ENCODE measurements around the gene LILRB4. TPM values are rescaled to one million over a fixed set of nuclear protein-coding genes. Genes with fewer than 3 reads are reported as not detected.

The LILRB4 gene
- total RNA-seq, 1 donor from 2014 or later = not detected

DNA sequence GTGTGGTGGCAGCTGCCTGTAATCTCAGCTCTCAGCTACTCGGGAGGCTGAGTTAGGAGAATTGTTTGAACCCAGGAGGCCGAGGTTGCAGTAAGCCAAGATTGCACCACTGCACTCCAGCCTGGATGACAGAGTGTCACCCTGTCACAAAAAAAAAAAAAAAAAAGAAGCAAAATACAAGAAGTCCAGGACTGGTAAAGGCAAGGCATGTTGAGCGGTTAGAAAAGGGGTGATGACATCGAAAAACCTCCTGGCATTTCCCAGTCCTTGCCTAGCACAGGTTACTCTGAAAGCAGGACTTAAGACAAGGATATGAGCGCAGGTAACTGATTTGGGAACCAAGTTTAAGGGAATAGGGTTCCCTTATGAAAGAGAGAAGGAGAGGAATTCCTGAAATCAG is 2.5 kb upstream of the LILRB4 start:
- H3K4me3 Mint-ChIP-seq = no peak overlapping the region
- H3K4me1 Mint-ChIP-seq = no peaks in the 10 kb centered on the region
- H3K9me3 Mint-ChIP-seq = peaks cover 55% of the 10 kb centered on the region
- no peaks in the 10 kb centered on the region for H3K27me3 Mint-ChIP-seq (ENCODE audit: low read depth)
- H3K36me3 Mint-ChIP-seq = peaks cover 7% of the 10 kb centered on the region
- TF ChIP-seq, protein P1, sequence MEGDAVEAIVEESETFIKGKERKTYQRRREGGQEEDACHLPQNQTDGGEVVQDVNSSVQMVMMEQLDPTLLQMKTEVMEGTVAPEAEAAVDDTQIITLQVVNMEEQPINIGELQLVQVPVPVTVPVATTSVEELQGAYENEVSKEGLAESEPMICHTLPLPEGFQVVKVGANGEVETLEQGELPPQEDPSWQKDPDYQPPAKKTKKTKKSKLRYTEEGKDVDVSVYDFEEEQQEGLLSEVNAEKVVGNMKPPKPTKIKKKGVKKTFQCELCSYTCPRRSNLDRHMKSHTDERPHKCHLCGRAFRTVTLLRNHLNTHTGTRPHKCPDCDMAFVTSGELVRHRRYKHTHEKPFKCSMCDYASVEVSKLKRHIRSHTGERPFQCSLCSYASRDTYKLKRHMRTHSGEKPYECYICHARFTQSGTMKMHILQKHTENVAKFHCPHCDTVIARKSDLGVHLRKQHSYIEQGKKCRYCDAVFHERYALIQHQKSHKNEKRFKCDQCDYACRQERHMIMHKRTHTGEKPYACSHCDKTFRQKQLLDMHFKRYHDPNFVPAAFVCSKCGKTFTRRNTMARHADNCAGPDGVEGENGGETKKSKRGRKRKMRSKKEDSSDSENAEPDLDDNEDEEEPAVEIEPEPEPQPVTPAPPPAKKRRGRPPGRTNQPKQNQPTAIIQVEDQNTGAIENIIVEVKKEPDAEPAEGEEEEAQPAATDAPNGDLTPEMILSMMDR (IDR thresholded peaks at IDR 0.05; ENCODE audit: unreplicated experiment) = no peak
- H3K27ac Mint-ChIP-seq = no peak overlapping the region
- DNase-seq (ENCODE audit: low spot score in 2 of 2, unreplicated experiment in 2 of 2) = no peak

DNA sequence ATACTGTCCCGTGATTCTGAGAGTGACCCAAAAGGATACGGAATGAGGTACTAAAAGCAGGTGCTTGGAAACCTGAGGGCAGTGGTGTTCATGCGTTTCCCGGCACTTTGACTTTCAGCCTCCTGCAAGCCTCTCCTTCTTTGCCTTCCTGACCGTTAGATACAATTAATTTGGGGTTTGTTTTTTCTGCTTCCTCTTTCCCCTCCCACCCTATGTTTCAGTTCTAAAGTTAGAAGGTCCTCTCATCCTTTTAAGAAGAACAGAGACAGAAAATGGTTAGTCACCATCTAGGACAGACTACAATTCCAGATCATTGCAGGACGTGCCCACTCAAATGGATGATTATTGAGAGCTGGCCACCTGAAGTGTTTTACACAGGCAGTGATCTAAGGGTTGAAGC is 1.8 kb upstream of the LILRB4 start:
- Mint-ChIP-seq H3K27ac (no peak overlapping the region), H3K36me3 (peaks cover 7% of the 10 kb centered on the region), H3K27me3 (ENCODE audit: low read depth) (no peaks in the 10 kb centered on the region), H3K9me3 (peaks cover 53% of the 10 kb centered on the region), H3K4me1 (no peaks in the 10 kb centered on the region), H3K4me3 (no peak overlapping the region)
- TF ChIP-seq, protein P1 (IDR thresholded peaks at IDR 0.05; ENCODE audit: unreplicated experiment) = no peak
- DNase-seq (ENCODE audit: low spot score in 2 of 2, unreplicated experiment in 2 of 2) = no peak

DNA sequence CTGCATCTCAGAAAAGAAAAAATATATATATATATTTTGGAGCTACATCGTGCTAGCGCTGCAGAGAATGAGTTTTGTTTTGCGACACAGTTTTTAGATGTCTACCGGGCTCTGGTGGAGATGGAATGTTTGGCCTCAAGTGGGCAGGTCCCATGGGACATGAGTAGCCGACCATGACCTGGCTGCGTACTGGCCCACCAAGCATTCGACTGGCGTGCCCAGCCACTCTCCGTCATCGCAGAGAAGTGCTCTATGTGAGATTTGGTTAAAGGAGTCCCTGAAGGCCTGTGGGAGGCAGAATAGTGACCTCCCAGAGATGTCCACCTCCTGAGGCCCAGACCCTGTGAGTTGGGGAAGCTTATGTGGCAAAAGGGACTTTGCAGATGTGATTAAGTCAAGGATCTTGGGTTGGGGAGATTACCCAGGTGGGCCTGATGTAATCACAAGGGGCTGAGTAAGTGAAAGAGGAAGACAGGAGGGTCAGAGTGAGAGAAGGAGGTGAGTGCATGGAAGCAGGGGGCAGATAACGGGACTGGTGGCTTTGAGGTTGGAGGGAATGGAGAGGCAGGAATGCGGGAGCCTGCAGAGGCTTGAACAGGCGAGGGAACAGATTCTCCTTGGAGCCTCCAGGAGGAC is 821 bp upstream of the LILRB4 start:
- TF ChIP-seq, protein P1 (IDR thresholded peaks at IDR 0.05; ENCODE audit: unreplicated experiment) = no peak
- Mint-ChIP-seq H3K4me1 (no peaks in the 10 kb centered on the region), H3K9me3 (peaks cover 52% of the 10 kb centered on the region), H3K27ac (no peak overlapping the region), H3K27me3 (ENCODE audit: low read depth) (no peaks in the 10 kb centered on the region), H3K4me3 (no peak overlapping the region), H3K36me3 (peaks cover 7% of the 10 kb centered on the region)
- no peak for DNase-seq (ENCODE audit: low spot score in 2 of 2, unreplicated experiment in 2 of 2)

DNA sequence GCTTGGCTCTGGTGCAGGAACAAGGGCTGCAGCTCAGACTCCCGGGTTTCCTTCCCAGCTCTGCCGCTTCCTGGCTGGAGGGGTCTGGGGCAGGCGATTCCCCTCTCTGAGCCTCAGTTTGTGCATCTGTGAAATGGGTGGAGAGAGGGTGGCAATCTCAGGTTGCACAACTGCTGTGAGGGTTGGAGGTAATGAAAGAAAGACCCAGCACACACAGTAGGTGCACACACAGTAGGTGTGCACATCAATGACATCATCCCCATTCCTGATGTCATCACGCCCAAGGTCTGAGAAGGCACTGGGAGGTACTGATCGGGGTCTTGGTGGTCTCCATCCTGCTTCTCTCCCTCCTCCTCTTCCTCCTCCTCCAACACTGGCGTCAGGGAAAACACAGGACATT is 2.7 kb downstream of the LILRB4 start:
- no peak for DNase-seq (ENCODE audit: low spot score in 2 of 2, unreplicated experiment in 2 of 2)
- H3K9me3 Mint-ChIP-seq = peaks cover 56% of the 10 kb centered on the region
- H3K27ac Mint-ChIP-seq = no peak overlapping the region
- TF ChIP-seq, protein P1 (IDR thresholded peaks at IDR 0.05; ENCODE audit: unreplicated experiment) = no peak
- no peaks in the 10 kb centered on the region for H3K4me1 Mint-ChIP-seq
- H3K4me3 Mint-ChIP-seq = no peak overlapping the region
- H3K27me3 Mint-ChIP-seq (ENCODE audit: low read depth) = no peaks in the 10 kb centered on the region
- H3K36me3 Mint-ChIP-seq = peaks cover 8% of the 10 kb centered on the region

DNA sequence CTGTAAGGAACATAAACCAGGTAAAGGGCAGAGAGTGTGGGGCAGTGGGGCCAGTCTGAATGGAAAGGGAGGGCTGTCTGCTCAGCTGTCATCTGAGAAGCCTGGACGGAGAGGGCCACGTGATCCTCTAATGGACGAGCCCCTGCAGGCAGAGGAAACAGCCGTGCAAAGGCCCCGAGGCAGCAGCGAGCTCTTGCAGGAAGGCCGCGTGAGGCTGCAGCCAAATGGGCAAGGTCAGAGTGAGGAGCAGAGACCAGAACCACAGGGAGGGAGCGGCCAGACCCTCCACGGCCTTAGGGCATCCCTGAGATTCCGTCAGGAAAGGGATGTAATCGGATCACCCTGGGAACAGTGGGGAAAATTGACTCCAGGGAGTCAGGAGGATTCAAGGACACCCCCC is 4.4 kb downstream of the LILRB4 start:
- peaks cover 3% of the 10 kb centered on the region for H3K36me3 Mint-ChIP-seq
- TF ChIP-seq, protein P1 (IDR thresholded peaks at IDR 0.05; ENCODE audit: unreplicated experiment) = no peak
- no peaks in the 10 kb centered on the region for H3K4me1 Mint-ChIP-seq
- H3K27ac Mint-ChIP-seq = no peak overlapping the region
- peaks cover 47% of the 10 kb centered on the region for H3K9me3 Mint-ChIP-seq
- H3K27me3 Mint-ChIP-seq (ENCODE audit: low read depth) = no peaks in the 10 kb centered on the region
- H3K4me3 Mint-ChIP-seq = no peak overlapping the region
- DNase-seq (ENCODE audit: low spot score in 2 of 2, unreplicated experiment in 2 of 2) = no peak

DNA sequence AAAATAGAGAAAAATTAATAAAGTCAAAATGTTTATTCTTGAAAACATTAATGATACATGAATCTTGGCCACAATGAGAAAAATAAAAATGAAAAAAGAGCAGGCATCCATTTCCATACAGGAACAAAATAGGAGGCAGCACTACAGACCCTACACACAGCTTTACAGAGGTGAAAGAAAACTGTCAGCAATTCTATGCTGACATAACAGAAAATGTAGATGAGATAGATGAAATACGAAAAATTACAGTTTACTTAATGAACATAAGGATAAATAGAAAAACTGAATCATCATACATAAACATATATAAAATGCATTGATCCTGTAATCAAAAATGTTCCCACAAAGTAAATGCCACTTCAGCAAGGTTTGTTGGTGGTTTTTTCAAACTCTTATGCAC is 5.6 kb downstream of the LILRB4 start:
- Mint-ChIP-seq H3K27me3 (ENCODE audit: low read depth) (no peaks in the 10 kb centered on the region), H3K9me3 (peaks cover 44% of the 10 kb centered on the region), H3K27ac (no peak overlapping the region), H3K36me3 (peaks cover 2% of the 10 kb centered on the region), H3K4me3 (no peak overlapping the region), H3K4me1 (no peaks in the 10 kb centered on the region)
- TF ChIP-seq, protein P1 (IDR thresholded peaks at IDR 0.05; ENCODE audit: unreplicated experiment) = no peak
- no peak for DNase-seq (ENCODE audit: low spot score in 2 of 2, unreplicated experiment in 2 of 2)
